ACC112 (cell line): Measurements from ENCODE around the gene DDIT4.

Experiments used
- H2AFZ ChIP-seq: fragments of 200-600 bp; sonication (generic); one replicate; pipeline ENCODE4 v1.6.0; 2017; ENCODE audit warnings: antibody characterized with exemption, low read length; ENCODE audit not compliant: unreplicated experiment
- H3K27ac ChIP-seq: fragments of 200-600 bp; sonication (generic); 2 replicates; pipeline ENCODE4 v1.5.1; 2014; ENCODE audit warnings: low read depth, mild to moderate bottlenecking, antibody characterized with exemption, low read length, moderate library complexity
- H3K27me3 ChIP-seq: fragments of 200-600 bp; sonication (generic); 2 replicates; pipeline ENCODE4 v1.6.1; 2014; ENCODE audit warnings: mild to moderate bottlenecking, antibody characterized with exemption, low read length, moderate library complexity, mixed read lengths; ENCODE audit not compliant: insufficient read depth
- H3K36me3 ChIP-seq: fragments of 200-600 bp; sonication (generic); 2 replicates; pipeline ENCODE4 v1.6.1; 2016; ENCODE audit warnings: mild to moderate bottlenecking, antibody characterized with exemption, low read length, moderate library complexity, mixed read lengths; ENCODE audit not compliant: insufficient read depth
- H3K4me1 ChIP-seq: fragments of 200-600 bp; sonication (generic); one replicate; pipeline ENCODE4 v1.6.1; 2016; ENCODE audit warnings: low read length, mixed read lengths; ENCODE audit not compliant: insufficient read depth, unreplicated experiment, control insufficient read depth
- H3K4me3 ChIP-seq: fragments of 200-600 bp; sonication (generic); 2 replicates; pipeline ENCODE4 v1.5.1; 2014; ENCODE audit warnings: mild to moderate bottlenecking, low read depth, low read length
- H3K79me2 ChIP-seq: fragments of 200-600 bp; sonication (generic); one replicate; pipeline ENCODE4 v1.6.0; 2016; ENCODE audit warnings: low read length; ENCODE audit not compliant: control insufficient read depth, unreplicated experiment, insufficient read depth

DDIT4 gene

DNA sequence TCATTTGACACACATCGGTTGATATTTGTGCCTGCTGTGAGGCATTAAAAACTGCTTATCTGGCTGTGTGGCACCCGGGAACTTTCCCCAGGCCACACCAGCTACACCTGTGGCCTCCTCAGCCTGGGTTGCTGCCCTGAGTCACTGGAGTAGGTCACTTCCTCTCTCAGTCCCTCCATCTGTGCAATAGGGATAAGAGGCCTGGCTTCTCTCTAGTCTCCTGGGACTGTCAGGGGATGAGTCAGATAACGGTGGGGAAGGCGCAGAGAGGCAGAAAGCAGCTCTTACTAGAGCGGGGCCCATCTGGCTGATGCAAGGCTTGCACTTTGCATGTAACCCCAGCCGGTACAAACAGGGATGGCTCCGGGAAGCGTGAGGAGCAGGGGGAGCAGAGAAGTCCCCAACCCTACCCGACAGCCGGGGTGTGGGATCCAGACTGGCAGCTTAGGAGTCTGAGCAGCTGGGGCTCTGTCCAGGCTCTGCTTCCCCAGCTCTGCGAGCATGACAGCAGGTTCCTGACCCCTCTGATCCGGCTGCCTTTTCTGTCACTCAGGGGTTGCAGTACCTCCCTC, 47.0 kb downstream of the DDIT4 start:
- no peaks in the 10 kb centered on the region for H3K36me3 ChIP-seq
- no peak overlapping the region for H2AFZ ChIP-seq
- H3K27me3 ChIP-seq = no peaks in the 10 kb centered on the region
- H3K79me2 ChIP-seq = no peaks in the 10 kb centered on the region
- peak overlapping the region; percentile 89 for H3K27ac ChIP-seq
- no peak overlapping the region; the same call in 1 of the 2 replicates for H3K4me3 ChIP-seq
- H3K4me1 ChIP-seq = peaks cover 56% of the 10 kb centered on the region

DNA sequence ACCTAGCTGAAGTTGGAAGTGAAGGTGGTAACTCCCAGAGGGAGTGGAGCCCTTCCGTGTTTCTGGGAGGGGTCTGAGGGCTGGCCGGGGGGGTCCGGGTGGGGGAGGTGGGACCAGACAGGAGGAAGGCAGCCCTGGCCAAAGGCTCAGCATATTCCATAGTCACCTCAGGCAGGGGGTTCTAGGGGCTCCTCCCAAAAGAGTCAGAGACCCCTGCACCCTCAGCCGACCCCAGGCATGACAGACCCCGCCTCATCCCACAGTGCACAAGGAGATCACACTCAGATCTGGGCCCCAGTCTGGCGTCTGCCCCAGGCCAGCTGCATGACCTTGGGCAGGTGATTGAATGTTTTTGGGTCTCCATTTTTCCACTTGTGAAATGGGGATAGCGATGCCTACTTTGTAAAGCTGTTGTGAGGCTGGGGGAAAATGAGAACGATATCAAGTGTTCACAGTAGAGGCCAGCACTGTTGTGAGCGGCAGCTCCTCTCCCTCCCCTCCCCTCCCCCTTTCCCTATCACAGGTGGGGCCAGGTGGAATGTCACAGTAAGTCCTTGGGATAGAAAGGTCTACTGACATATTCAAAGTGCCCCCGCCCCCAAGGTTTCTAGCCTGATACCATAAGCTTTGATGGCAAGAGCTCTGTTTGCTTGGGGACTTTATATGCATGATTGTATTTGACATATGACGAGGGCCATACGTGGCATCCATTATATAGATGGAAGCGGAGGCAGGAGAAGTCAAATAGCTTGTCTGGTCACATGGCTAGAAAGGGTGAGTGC, 47.7 kb downstream of the DDIT4 start:
- Histone ChIP-seq H3K27ac (peak overlapping the region; percentile 89), H3K4me3 (no peak overlapping the region), H3K27me3 (no peaks in the 10 kb centered on the region), H3K4me1 (peaks cover 49% of the 10 kb centered on the region), H2AFZ (no peak overlapping the region), H3K79me2 (no peaks in the 10 kb centered on the region), H3K36me3 (no peaks in the 10 kb centered on the region)

GRCh38 chr10:72322030-72322279, 48.2 kb downstream of the DDIT4 start:
- H3K79me2 ChIP-seq = no peaks in the 10 kb centered on the region
- H3K27ac ChIP-seq = peak overlapping the region; percentile 89
- H3K36me3 ChIP-seq = no peaks in the 10 kb centered on the region
- peaks cover 49% of the 10 kb centered on the region for H3K4me1 ChIP-seq
- no peak overlapping the region for H2AFZ ChIP-seq
- no peaks in the 10 kb centered on the region for H3K27me3 ChIP-seq
- no peak overlapping the region for H3K4me3 ChIP-seq

DNA sequence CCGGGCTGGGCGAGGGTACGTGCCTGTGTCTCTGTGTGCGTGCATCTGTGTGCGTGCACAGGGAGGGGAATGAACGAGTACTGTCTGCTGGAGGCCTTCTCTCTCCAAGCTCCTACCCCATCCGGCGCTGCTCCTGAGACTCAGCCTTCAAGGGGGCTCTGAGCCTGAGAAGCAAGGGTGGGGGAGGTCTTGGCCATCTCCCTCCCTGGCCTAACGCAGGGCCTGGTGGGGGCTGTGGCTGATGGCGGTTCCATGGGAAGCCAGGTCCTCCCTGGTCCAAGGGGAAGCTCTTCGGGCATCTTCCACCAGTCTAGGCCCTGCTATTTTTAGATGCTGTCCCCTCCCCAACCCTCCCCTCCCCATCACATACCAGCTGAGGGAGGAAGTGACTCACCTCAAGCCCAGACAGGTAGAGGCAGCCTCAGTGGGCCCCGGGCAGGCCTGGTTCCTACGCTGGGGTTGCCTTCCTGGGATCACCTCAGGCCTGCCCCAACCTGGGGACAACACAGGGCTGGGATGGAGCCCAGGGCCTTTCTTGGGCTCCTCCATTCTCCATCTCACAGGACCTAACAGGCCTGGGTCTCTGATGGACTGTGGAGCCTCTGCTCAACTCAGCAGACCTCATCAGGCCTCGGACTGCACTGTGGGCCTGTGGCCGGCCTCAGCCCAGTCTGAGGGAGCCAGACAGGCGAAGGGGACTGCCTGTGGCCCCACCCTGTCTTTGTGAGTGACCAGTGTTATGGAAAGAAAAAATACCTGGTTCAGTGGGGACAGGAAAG, 48.7 kb downstream of the DDIT4 start:
- Histone ChIP-seq H2AFZ (no peak overlapping the region), H3K36me3 (no peaks in the 10 kb centered on the region), H3K79me2 (no peaks in the 10 kb centered on the region), H3K27me3 (no peaks in the 10 kb centered on the region), H3K4me1 (peaks cover 49% of the 10 kb centered on the region), H3K27ac (peak overlapping the region; percentile 89), H3K4me3 (no peak overlapping the region)

DNA sequence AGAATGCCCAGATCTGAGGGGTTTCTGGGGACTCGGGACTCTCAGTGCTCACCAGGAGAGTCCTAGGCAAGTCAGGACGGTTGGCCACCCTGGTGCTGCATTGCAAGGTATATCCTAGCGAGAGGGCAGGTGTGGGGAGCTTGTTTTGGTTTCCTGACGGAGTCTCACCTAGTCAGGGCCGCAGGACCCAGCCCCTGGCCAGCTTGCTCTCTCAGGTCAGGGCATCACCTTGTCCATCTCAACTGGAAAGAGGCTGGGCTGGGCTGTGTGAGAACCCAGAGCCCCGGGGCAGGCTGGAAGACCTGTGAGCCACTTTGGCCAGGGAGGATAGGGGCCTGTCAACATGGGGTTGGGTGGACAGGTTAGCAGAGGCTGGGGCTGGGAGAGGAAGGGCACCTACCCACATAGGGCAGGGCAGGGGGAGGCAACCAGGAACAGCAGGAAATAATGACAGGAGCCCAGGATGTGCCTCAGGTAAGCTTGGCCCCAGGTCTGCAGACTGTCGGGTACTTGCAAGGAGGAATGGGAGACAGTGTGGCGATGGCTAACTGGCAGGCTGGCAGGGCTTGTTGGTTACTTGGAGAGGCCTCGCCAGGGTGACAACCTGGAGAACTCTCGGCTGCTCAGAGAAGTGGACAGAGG, 49.5 kb downstream of the DDIT4 start:
- Histone ChIP-seq H3K4me3 (no peak overlapping the region), H3K27me3 (no peaks in the 10 kb centered on the region), H2AFZ (no peak overlapping the region), H3K79me2 (no peaks in the 10 kb centered on the region), H3K36me3 (no peaks in the 10 kb centered on the region), H3K4me1 (peaks cover 52% of the 10 kb centered on the region), H3K27ac (no peak overlapping the region; the same call in 1 of the 2 replicates)

GRCh38 chr10:72323771-72324191, 50.1 kb downstream of the DDIT4 start:
- H3K4me1 ChIP-seq = peaks cover 53% of the 10 kb centered on the region
- H3K27ac ChIP-seq = peak overlapping the region; percentile 32; the same call in 1 of the 2 replicates
- no peak overlapping the region for H2AFZ ChIP-seq
- H3K36me3 ChIP-seq = no peaks in the 10 kb centered on the region
- no peaks in the 10 kb centered on the region for H3K79me2 ChIP-seq
- no peaks in the 10 kb centered on the region for H3K27me3 ChIP-seq
- H3K4me3 ChIP-seq = no peak overlapping the region
